ENCODE results near the gene IL6R.
A peak's percentile ranks its signal among the peaks of the same experiment; 100 is the strongest.
"Not testable (repeated sequence)": the region's sequence is repeated elsewhere in the genome, so short reads cannot be mapped to it uniquely, and the experiment has no call there.

IL6R gene

DNA sequence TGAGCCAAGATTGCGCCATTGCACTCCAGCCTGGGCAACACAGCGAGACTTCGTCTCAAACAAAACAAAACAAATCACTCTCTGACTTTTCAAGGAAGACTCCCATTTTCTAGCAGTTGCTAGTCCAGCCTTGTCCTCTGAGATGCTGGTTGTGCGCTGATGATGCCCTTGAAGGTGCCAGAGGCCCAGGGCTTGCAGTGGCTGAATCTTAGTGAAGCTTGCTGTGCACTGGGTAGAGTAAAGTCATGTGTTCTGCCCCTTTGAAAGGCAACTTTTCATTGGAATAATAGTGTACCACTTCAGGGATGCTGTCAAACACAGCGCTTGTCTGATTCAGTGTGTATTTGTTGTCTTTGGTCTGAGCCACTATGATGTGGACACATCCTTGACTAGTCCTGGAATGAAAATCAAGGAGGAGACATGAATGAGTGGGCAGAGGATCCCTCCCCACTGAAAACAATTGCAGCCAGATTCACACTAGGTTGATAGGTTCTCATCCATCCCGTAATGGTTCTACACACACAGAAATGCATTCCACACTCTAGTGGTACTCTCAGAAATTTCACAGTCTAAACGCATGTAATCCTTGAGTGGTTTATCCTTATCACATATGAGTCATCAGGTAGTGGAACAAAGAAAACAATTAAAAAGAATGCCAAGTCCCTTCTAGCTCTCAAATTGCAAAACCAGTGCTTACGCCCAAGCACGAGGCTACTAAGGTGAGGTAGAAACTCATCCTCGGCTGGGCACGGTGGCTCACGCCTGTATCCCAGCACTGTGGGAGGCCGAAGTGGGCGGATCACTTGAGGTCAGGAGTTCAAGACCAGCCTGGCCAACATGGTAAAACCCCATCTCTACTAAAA is 79.0 kb downstream of the IL6R start:
- H3K27ac Mint-ChIP-seq = peak overlapping the region in 1 of 3 experiments; percentile 17
- TF ChIP-seq, protein P1, sequence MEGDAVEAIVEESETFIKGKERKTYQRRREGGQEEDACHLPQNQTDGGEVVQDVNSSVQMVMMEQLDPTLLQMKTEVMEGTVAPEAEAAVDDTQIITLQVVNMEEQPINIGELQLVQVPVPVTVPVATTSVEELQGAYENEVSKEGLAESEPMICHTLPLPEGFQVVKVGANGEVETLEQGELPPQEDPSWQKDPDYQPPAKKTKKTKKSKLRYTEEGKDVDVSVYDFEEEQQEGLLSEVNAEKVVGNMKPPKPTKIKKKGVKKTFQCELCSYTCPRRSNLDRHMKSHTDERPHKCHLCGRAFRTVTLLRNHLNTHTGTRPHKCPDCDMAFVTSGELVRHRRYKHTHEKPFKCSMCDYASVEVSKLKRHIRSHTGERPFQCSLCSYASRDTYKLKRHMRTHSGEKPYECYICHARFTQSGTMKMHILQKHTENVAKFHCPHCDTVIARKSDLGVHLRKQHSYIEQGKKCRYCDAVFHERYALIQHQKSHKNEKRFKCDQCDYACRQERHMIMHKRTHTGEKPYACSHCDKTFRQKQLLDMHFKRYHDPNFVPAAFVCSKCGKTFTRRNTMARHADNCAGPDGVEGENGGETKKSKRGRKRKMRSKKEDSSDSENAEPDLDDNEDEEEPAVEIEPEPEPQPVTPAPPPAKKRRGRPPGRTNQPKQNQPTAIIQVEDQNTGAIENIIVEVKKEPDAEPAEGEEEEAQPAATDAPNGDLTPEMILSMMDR (IDR thresholded peaks at IDR 0.05; ENCODE audit: unreplicated experiment in 3 of 3) = no peak
- H3K27me3 Mint-ChIP-seq (ENCODE audit: low read depth) = no peaks in the 10 kb centered on the region
- H3K4me1 Mint-ChIP-seq = peaks cover 32% of the 10 kb centered on the region
- H3K36me3 Mint-ChIP-seq (ENCODE audit: low read depth) = no peaks in the 10 kb centered on the region
- H3K9me3 Mint-ChIP-seq = no peaks in the 10 kb centered on the region
- H3K4me3 Mint-ChIP-seq = no peak overlapping the region

DNA sequence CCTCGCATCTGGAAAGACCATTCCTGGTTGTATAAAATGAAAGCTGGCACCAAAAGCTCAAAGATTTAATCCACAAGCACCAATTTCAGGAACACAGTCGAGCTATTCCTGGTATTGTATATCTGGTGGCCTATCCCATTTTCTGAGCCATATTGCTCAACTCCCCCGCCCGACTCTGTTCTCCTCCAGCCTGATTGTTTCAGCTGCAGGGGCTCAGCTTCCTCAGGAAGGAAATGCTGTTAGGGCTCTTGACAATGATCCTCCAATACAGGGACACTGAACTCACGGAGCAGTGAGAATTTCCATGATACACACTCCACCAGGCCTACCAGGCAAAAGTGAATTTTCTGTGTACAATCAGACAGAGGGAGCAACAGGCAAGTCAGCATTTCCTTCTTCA is 80.0 kb downstream of the IL6R start:
- Mint-ChIP-seq H3K27ac (peak overlapping the region in 2 of 3 experiments; percentile 17 to 47), H3K27me3 (ENCODE audit: low read depth) (no peaks in the 10 kb centered on the region), H3K4me3 (no peak overlapping the region), H3K4me1 (peaks cover 33% of the 10 kb centered on the region), H3K9me3 (no peaks in the 10 kb centered on the region), H3K36me3 (ENCODE audit: low read depth) (no peaks in the 10 kb centered on the region)
- TF ChIP-seq, protein P1 (IDR thresholded peaks at IDR 0.05; ENCODE audit: unreplicated experiment in 3 of 3) = no peak

- peak overlapping the region in 1 of 3 experiments; percentile 78 for H3K27ac Mint-ChIP-seq
- no peak overlapping the region for H3K4me3 Mint-ChIP-seq
- H3K9me3 Mint-ChIP-seq = no peaks in the 10 kb centered on the region
- H3K36me3 Mint-ChIP-seq (ENCODE audit: low read depth) = no peaks in the 10 kb centered on the region
- peaks cover 31% of the 10 kb centered on the region for H3K4me1 Mint-ChIP-seq
- peaks cover 4% of the 10 kb centered on the region for H3K27me3 Mint-ChIP-seq (ENCODE audit: low read depth)
- TF ChIP-seq, protein P1 (IDR thresholded peaks at IDR 0.05; ENCODE audit: unreplicated experiment in 3 of 3) = no peak
Measured at GRCh38 chr1:154485910-154486496, 80.9 kb downstream of the IL6R start.

GRCh38 chr1:154486756-154487155 is 81.6 kb downstream of the IL6R start:
- H3K36me3 Mint-ChIP-seq (ENCODE audit: low read depth); H3K9me3 Mint-ChIP-seq; H3K4me3 Mint-ChIP-seq: not testable (repeated sequence)
- peaks cover 11% of the 10 kb centered on the region for H3K27me3 Mint-ChIP-seq (ENCODE audit: low read depth)
- H3K27ac Mint-ChIP-seq = peak overlapping the region in 2 of 3 experiments; percentile 78 to 83
- H3K4me1 Mint-ChIP-seq = peaks cover 27% of the 10 kb centered on the region

DNA sequence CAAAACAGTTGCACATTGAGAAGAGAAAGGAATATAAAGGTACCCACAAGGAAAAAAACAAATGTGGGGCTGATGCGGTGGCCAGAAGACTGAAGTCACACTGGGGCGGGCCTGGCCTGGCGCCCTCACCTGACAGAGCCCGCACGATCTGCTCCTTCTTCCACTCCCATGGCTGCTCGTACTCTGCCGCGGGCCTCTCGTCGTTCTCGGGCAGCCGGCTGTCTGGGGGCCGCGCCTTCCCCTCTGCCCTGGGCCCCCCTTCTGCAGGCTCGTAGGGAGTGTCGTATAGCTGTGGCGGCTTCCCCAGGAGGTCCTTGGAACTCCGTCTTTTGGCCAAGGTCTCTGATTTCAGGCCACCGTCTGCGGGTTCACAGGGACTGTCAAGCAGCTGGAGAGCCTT is 83.8 kb downstream of the IL6R start:
- no peaks in the 10 kb centered on the region for H3K9me3 Mint-ChIP-seq
- no peak overlapping the region for H3K27ac Mint-ChIP-seq
- no peaks in the 10 kb centered on the region for H3K36me3 Mint-ChIP-seq (ENCODE audit: low read depth)
- peaks cover 21% of the 10 kb centered on the region for H3K27me3 Mint-ChIP-seq (ENCODE audit: low read depth)
- H3K4me3 Mint-ChIP-seq = no peak overlapping the region
- peaks cover 27% of the 10 kb centered on the region for H3K4me1 Mint-ChIP-seq
- TF ChIP-seq, protein P1 (IDR thresholded peaks at IDR 0.05; ENCODE audit: unreplicated experiment in 3 of 3) = no peak

DNA sequence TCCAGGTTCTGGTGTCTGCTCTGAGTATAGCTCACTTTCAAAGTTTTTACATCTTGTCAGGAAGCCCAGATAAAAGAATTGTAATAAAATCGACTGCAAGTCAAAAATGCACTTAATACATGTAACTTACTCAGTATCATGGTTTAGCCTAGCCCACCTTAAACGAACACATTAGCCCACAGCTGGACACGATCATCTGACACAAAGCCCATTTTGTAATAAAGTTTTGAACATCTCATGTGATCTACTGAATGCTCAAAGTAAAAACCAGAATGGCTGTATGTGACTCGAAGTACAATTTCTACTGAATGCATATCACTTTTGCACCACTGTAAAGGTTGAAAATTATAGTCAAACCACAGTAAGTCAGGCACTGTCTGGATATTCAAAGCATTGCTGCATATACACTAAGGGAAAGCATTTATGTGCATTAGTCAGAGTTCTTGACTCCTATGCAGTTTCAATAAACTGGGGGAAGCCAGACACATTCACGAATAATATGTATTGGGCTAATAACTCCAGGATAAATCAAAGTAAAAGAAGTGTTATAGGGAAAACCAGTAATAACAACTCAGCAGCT is 84.6 kb downstream of the IL6R start:
- Mint-ChIP-seq H3K27ac (peak overlapping the region in 2 of 3 experiments; percentile 25 to 41), H3K36me3 (ENCODE audit: low read depth) (no peaks in the 10 kb centered on the region), H3K4me1 (peaks cover 27% of the 10 kb centered on the region), H3K4me3 (no peak overlapping the region), H3K27me3 (ENCODE audit: low read depth) (peaks cover 21% of the 10 kb centered on the region), H3K9me3 (no peaks in the 10 kb centered on the region)
- TF ChIP-seq, protein P1 (IDR thresholded peaks at IDR 0.05; ENCODE audit: unreplicated experiment in 3 of 3) = no peak

All from nephron (organoid).